ENCODE results near the gene ZNF181. TPM values are rescaled to one million over a fixed set of nuclear protein-coding genes. Genes with fewer than 3 reads are reported as not detected.

The ZNF181 gene
- polyA plus RNA-seq, 1 donor (not counting 4 experiments of a cell fraction or from before 2014, with no cell fraction given), result 4.0 TPM

DNA sequence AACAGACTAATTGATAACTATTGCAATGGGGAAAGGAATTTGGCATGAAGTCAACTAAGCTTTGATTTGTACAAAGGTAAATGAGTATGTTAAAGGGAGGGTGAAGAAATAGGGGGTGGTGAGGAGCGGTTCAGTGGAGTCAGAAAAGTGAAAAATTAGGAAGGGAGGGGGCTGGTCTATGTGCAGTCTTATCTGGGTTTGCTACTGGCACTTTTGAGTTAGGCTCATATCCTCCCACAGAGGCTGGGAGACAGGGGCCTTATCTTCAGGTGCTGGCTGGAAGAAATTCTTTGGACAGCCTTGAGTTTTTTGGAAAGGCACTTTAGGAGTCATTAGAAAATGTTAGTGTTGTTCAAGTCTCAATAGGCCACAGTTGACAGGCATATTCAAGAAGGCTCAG is 45.5 kb upstream of the ZNF181 start:
- Histone ChIP-seq H3K36me3 (ENCODE audit: control insufficient read depth in 2 of 2, extremely low read depth in 1 of 2, insufficient read depth in 2 of 2, low read length in 2 of 2) (peaks cover 0 to 1% of the 10 kb centered on the region in 2 experiments), H3K4me2 (ENCODE audit: control insufficient read depth, extremely low read depth, insufficient read depth, low read depth, low read length) (no peak overlapping the region), H3K4me1 (ENCODE audit: control insufficient read depth, extremely low read depth, insufficient read depth, low read length) (no peaks in the 10 kb centered on the region), H3K9me3 (ENCODE audit: control insufficient read depth, low read depth, low read length) (peaks cover 3% of the 10 kb centered on the region), H3K9ac (ENCODE audit: control insufficient read depth, extremely low read depth, insufficient read depth, low read length) (no peak overlapping the region), H3K27ac (ENCODE audit: control insufficient read depth, insufficient read depth, low read length) (no peak overlapping the region), H4K20me1 (ENCODE audit: control insufficient read depth, extremely low read depth, insufficient read depth, low read length) (no peaks in the 10 kb centered on the region), H3K79me2 (ENCODE audit: control insufficient read depth, insufficient read depth, low read length) (no peaks in the 10 kb centered on the region), H3K27me3 (ENCODE audit: control insufficient read depth, extremely low read depth, insufficient read depth, low read length) (no peaks in the 10 kb centered on the region), H2AFZ (ENCODE audit: control insufficient read depth, low read length) (no peak overlapping the region), H3K9me1 (ENCODE audit: control insufficient read depth, extremely low read depth, insufficient read depth, low read length) (no peaks in the 10 kb centered on the region), H3K4me3 (ENCODE audit: control insufficient read depth in 2 of 3, extremely low read depth in 1 of 3, insufficient read depth in 2 of 3, low read depth in 1 of 3, low read length in 3 of 3) (no peak overlapping the region)
- FAIRE-seq (no peak), DNase-seq (ENCODE audit: low read depth, low spot score) (no peak)
- dilution Hi-C loops (cut with MboI; ENCODE audit: extremely low pct_ligation_motif_present, low sequenced_read_pairs), result no loop called here
- TF ChIP-seq CTCF (optimal IDR thresholded peaks at IDR 0.05 in 1 of 3, IDR thresholded peaks at IDR 0.05 in 1 of 3, conservative IDR thresholded peaks at IDR 0.05 in 1 of 3; ENCODE audit: extremely low read depth in 1 of 3, insufficient read depth in 2 of 3, low read length in 3 of 3) (no peak), EZH2 (IDR thresholded peaks at IDR 0.05; ENCODE audit: low read length) (no peak)

DNA sequence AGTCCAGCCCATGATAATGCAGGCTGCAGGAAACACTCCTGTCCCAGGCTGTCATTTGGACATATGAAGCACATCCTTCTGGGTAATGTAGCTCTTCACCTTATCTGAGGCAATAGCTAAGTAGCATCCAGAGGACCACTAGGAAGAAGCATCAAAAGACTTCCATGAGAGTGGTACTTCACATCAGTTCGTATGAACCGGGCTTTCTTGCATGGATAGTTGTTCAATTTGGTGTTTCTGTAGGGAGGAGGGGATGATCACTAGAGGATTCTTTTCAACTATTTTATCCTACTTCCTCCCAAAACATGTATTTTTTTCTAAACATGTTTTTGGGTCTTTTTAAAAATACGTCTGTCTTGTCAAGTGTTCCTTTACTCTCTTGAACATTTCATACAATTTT is 43.7 kb upstream of the ZNF181 start:
- no peaks in the 10 kb centered on the region for H3K4me1 ChIP-seq (ENCODE audit: control insufficient read depth, extremely low read depth, insufficient read depth, low read length)

More for the DNA sequence above, 43.7 kb upstream of the ZNF181 start:
- no peaks in the 10 kb centered on the region for H3K79me2 ChIP-seq (ENCODE audit: control insufficient read depth, insufficient read depth, low read length)
- no peak overlapping the region for H3K27ac ChIP-seq (ENCODE audit: control insufficient read depth, insufficient read depth, low read length)
- H3K4me3 ChIP-seq (ENCODE audit: control insufficient read depth in 2 of 3, extremely low read depth in 1 of 3, insufficient read depth in 2 of 3, low read depth in 1 of 3, low read length in 3 of 3), result no peak overlapping the region
- no peaks in the 10 kb centered on the region for H3K36me3 ChIP-seq (ENCODE audit: control insufficient read depth in 2 of 2, extremely low read depth in 1 of 2, insufficient read depth in 2 of 2, low read length in 2 of 2)
- no peaks in the 10 kb centered on the region for H3K9me3 ChIP-seq (ENCODE audit: control insufficient read depth, low read depth, low read length)
- H3K27me3 ChIP-seq (ENCODE audit: control insufficient read depth, extremely low read depth, insufficient read depth, low read length), result no peaks in the 10 kb centered on the region
- dilution Hi-C loops (cut with MboI; ENCODE audit: extremely low pct_ligation_motif_present, low sequenced_read_pairs), result no loop called here
- TF ChIP-seq EZH2 (IDR thresholded peaks at IDR 0.05; ENCODE audit: low read length) (no peak), CTCF (optimal IDR thresholded peaks at IDR 0.05 in 1 of 3, IDR thresholded peaks at IDR 0.05 in 1 of 3, conservative IDR thresholded peaks at IDR 0.05 in 1 of 3; ENCODE audit: extremely low read depth in 1 of 3, insufficient read depth in 2 of 3, low read length in 3 of 3) (no peak)
- H4K20me1 ChIP-seq (ENCODE audit: control insufficient read depth, extremely low read depth, insufficient read depth, low read length), result no peaks in the 10 kb centered on the region
- no peak overlapping the region for H3K4me2 ChIP-seq (ENCODE audit: control insufficient read depth, extremely low read depth, insufficient read depth, low read depth, low read length)
- no peak overlapping the region for H3K9ac ChIP-seq (ENCODE audit: control insufficient read depth, extremely low read depth, insufficient read depth, low read length)
- H2AFZ ChIP-seq (ENCODE audit: control insufficient read depth, low read length), result no peak overlapping the region
- no peak for FAIRE-seq
- no peaks in the 10 kb centered on the region for H3K9me1 ChIP-seq (ENCODE audit: control insufficient read depth, extremely low read depth, insufficient read depth, low read length)
- DNase-seq (ENCODE audit: low read depth, low spot score), result no peak

All from keratinocyte (primary cell).